K562 (cell line): ENCODE measurements around the gene CTSD.

Source experiments
- CTCF ChIP-seq, 3 experiments: IDR thresholded peaks in 2 of 3; conservative IDR thresholded peaks in 1 of 3; 2 replicates each; pipeline ENCODE4 v1.5.1; 2011 to 2012; ENCODE audit warnings: low read length in 3 of 3, mild to moderate bottlenecking in 3 of 3, control low read depth in 2 of 3, improper control_type of control experiment in 1 of 3, inconsistent platforms in 1 of 3, low read depth in 1 of 3, mixed read lengths in 1 of 3, moderate library complexity in 1 of 3; ENCODE audit not compliant: insufficient read depth in 2 of 3
- ETS1 ChIP-seq: conservative IDR thresholded peaks from 2 replicates; pipeline ENCODE4 v1.6.1; 2011; ENCODE audit warnings: low read depth, mild to moderate bottlenecking, low read length; ENCODE audit not compliant: control insufficient read depth
- ETS2 ChIP-seq: IDR thresholded peaks from 2 replicates; pipeline ENCODE4 v1.6.1; 2016; ENCODE audit warnings: borderline replicate concordance, missing genetic modification characterization, mild to moderate bottlenecking, moderate library complexity, missing compliant biosample characterization; ENCODE audit not compliant: poor library complexity, severe bottlenecking
- FOXK1 ChIP-seq: sonication (generic); formaldehyde crosslinking; IDR thresholded peaks from 2 replicates; pipeline ENCODE4 v1.8.0; 2022; ENCODE audit warnings: missing genetic modification reagents, mild to moderate bottlenecking, borderline replicate concordance
- KDM1A ChIP-seq, 2 experiments: fragments of 450-650 bp; IDR thresholded peaks; 2 replicates each; pipeline ENCODE4 v1.6.1; 2016; ENCODE audit warnings: mild to moderate bottlenecking in 2 of 2
- MECOM ChIP-seq: fragments of 250-450 bp; sonication (Bioruptor Pico); IDR thresholded peaks from 2 replicates; pipeline ENCODE4 v1.8.0; 2022; ENCODE audit warnings: inconsistent platforms
- NFE2 ChIP-seq: IDR thresholded peaks from 2 replicates; pipeline ENCODE4 v1.6.1; 2014; ENCODE audit warnings: antibody characterized with exemption, low read depth
- REST ChIP-seq, 2 experiments: fragments of 450-650 bp; formaldehyde crosslinking in 1 of 2; IDR thresholded peaks; 2 replicates each; pipeline versions ENCODE4 v1.4.0 to v1.6.1; 2014 to 2020; ENCODE audit warnings: mild to moderate bottlenecking in 2 of 2, borderline replicate concordance in 1 of 2, low read depth in 1 of 2
- SREBF2 ChIP-seq: sonication (generic); formaldehyde crosslinking; IDR thresholded peaks from 2 replicates; pipeline ENCODE4 v1.4.0; 2020; ENCODE audit warnings: mild to moderate bottlenecking, missing genetic modification reagents
- TFE3 ChIP-seq: fragments of 450-650 bp; formaldehyde crosslinking; IDR thresholded peaks from 2 replicates; pipeline ENCODE4 v1.4.0; 2020; ENCODE audit warnings: mild to moderate bottlenecking, mixed read lengths
- USF1 ChIP-seq: sonication (generic); formaldehyde crosslinking; IDR thresholded peaks from 2 replicates; pipeline ENCODE4 v1.9.0; 2022; ENCODE audit warnings: mild to moderate bottlenecking, missing genetic modification reagents
- XRCC5 ChIP-seq: fragments of 200-400 bp; formaldehyde crosslinking; IDR thresholded peaks from 2 replicates; pipeline ENCODE4 v1.6.1; 2017; ENCODE audit warnings: low read depth, mild to moderate bottlenecking, low read length
- YY1 ChIP-seq, 3 experiments: IDR thresholded peaks; 2 replicates each; pipeline ENCODE4 v1.6.1; 2011; ENCODE audit warnings: low read length in 2 of 3, mild to moderate bottlenecking in 2 of 3, moderate library complexity in 2 of 3, borderline replicate concordance in 1 of 3, control low read depth in 1 of 3, low read depth in 1 of 3; ENCODE audit not compliant: insufficient read depth in 3 of 3, insufficient replicate concordance in 2 of 3, control insufficient read depth in 1 of 3, insufficient read length in 1 of 3; ENCODE audit errors: extremely low read depth in 1 of 3
- ZZZ3 ChIP-seq: fragments of 450-650 bp; IDR thresholded peaks from 2 replicates; pipeline ENCODE4 v1.6.1; 2016; ENCODE audit warnings: antibody characterized with exemption, mild to moderate bottlenecking, moderate library complexity

GRCh38 chr11:1774886-1775285, 11.2 kb upstream of the CTSD start:
- TF ChIP-seq CTCF (IDR thresholded peaks at IDR 0.05 in 2 of 3, conservative IDR thresholded peaks at IDR 0.05 in 1 of 3; ENCODE audit: insufficient read depth in 2 of 3, low read depth in 1 of 3, low read length in 3 of 3) (no peak), YY1 (IDR thresholded peaks at IDR 0.05; ENCODE audit: borderline replicate concordance in 1 of 3, control insufficient read depth in 1 of 3, extremely low read depth in 1 of 3, insufficient read depth in 3 of 3, insufficient read length in 1 of 3, insufficient replicate concordance in 2 of 3, low read depth in 1 of 3, low read length in 2 of 3) (no peak), REST (IDR thresholded peaks at IDR 0.05; ENCODE audit: borderline replicate concordance) (no peak), REST (CRISPR knock-in tag; IDR thresholded peaks at IDR 0.05; ENCODE audit: low read depth) (no peak), ETS1 (no peak), USF1 (no peak), FOXK1 (CRISPR knock-in tag) (no peak), ETS2 (tag) (no peak), ZZZ3 (no peak), SREBF2 (CRISPR knock-in tag) (no peak), XRCC5 (no peak), KDM1A (IDR thresholded peaks at IDR 0.05) (no peak), NFE2 (no peak), TFE3 (CRISPR knock-in tag) (no peak), MECOM (CRISPR knock-in tag) (no peak)
